ENCODE results near the gene GTF2F2. TPM values are rescaled to one million over a fixed set of nuclear protein-coding genes. Genes with fewer than 3 reads are reported as not detected.

Gene GTF2F2
- polyA plus RNA-seq, 1 experiment, result 44.3 TPM

- CTCF ChIA-PET, result interaction anchor here (0.6 to 1.2 kb wide), 3 partner anchors 77 to 138 kb away, joined by 3 to 4 read pairs (median 3); no protein-coding TSS in a partner anchor
- Histone ChIP-seq H3K27me3 (ENCODE audit: control insufficient read depth, insufficient read depth, low read length) (no peaks in the 10 kb centered on the region), H3K4me3 (ENCODE audit: low read depth, low read length) (no peak overlapping the region), H3K27ac (ENCODE audit: low read depth, low read length) (peak overlapping the region; percentile 54), H3K9me3 (ENCODE audit: control insufficient read depth, insufficient read depth, low read length) (no peaks in the 10 kb centered on the region)
- POLR2A ChIA-PET, result interaction anchor here (0.5 to 1.2 kb wide), 2 partner anchors 57 to 256 kb away, joined by 3 to 5 read pairs; partner anchors contain the start of gene SLC25A30
- TF ChIP-seq, protein P1, sequence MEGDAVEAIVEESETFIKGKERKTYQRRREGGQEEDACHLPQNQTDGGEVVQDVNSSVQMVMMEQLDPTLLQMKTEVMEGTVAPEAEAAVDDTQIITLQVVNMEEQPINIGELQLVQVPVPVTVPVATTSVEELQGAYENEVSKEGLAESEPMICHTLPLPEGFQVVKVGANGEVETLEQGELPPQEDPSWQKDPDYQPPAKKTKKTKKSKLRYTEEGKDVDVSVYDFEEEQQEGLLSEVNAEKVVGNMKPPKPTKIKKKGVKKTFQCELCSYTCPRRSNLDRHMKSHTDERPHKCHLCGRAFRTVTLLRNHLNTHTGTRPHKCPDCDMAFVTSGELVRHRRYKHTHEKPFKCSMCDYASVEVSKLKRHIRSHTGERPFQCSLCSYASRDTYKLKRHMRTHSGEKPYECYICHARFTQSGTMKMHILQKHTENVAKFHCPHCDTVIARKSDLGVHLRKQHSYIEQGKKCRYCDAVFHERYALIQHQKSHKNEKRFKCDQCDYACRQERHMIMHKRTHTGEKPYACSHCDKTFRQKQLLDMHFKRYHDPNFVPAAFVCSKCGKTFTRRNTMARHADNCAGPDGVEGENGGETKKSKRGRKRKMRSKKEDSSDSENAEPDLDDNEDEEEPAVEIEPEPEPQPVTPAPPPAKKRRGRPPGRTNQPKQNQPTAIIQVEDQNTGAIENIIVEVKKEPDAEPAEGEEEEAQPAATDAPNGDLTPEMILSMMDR (IDR thresholded peaks at IDR 0.05; ENCODE audit: low read depth, low read length), result no peak
- DNase-seq (ENCODE audit: low read depth, low spot score), result no peak
These were observed 41.9 kb downstream of the GTF2F2 start for GRCh38 chr13:45162194-45162593.

DNA sequence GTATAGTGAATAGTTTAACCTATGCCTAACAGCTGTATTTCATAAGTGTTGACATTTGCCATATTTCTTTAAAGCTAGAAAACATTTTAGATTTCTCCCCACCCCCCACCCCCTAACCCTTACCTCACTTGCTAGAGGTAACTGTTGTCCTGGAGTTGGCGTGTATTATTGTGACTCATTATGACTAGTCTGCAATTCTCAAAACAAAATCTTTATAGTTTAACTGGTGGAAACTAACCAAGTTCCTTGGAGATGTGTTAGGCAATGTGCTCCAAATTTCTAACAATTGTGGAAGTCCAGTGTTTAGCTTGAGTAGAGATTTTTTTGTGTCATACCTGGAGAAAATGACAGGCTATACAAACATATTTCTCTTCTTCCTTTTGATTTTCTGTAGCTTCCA, 42.5 kb downstream of the GTF2F2 start:
- TF ChIP-seq, protein P1 (IDR thresholded peaks at IDR 0.05; ENCODE audit: low read depth, low read length), result no peak
- POLR2A ChIA-PET, result interaction anchor here (0.8 to 1.2 kb wide), 2 partner anchors 16 to 57 kb away, joined by 3 read pairs; no protein-coding TSS in a partner anchor
- peak; percentile 74 for DNase-seq (ENCODE audit: low read depth, low spot score)
- no peaks in the 10 kb centered on the region for H3K9me3 ChIP-seq (ENCODE audit: control insufficient read depth, insufficient read depth, low read length)
- no peak overlapping the region for H3K4me3 ChIP-seq (ENCODE audit: low read depth, low read length)
- H3K27me3 ChIP-seq (ENCODE audit: control insufficient read depth, insufficient read depth, low read length), result no peaks in the 10 kb centered on the region
- CTCF ChIA-PET, result interaction anchor here (0.6 to 0.9 kb wide), 2 partner anchors 23 to 137 kb away, joined by 3 to 5 read pairs; no protein-coding TSS in a partner anchor
- no peak overlapping the region for H3K27ac ChIP-seq (ENCODE audit: low read depth, low read length)

- H3K27ac ChIP-seq (ENCODE audit: low read depth, low read length), result no peak overlapping the region
- DNase-seq (ENCODE audit: low read depth, low spot score), result no peak
- no peak overlapping the region for H3K4me3 ChIP-seq (ENCODE audit: low read depth, low read length)
- ChIA-PET POLR2A (interaction anchor here (0.6 to 0.7 kb wide), 4 partner anchors 106 to 273 kb away, joined by 3 to 6 read pairs (median 4); no protein-coding TSS in a partner anchor), CTCF (interaction anchor here (0.6 to 0.8 kb wide), 3 partner anchors 11 to 142 kb away, joined by 3 to 4 read pairs (median 4); no protein-coding TSS in a partner anchor)
- TF ChIP-seq, protein P1 (IDR thresholded peaks at IDR 0.05; ENCODE audit: low read depth, low read length), result no peak
- H3K9me3 ChIP-seq (ENCODE audit: control insufficient read depth, insufficient read depth, low read length), result no peaks in the 10 kb centered on the region
- H3K27me3 ChIP-seq (ENCODE audit: control insufficient read depth, insufficient read depth, low read length), result no peaks in the 10 kb centered on the region
These were observed 46.5 kb downstream of the GTF2F2 start for GRCh38 chr13:45166858-45167257.

GRCh38 chr13:45167611-45168554, 47.6 kb downstream of the GTF2F2 start:
- TF ChIP-seq, protein P1 (IDR thresholded peaks at IDR 0.05; ENCODE audit: low read depth, low read length), result no peak
- H3K4me3 ChIP-seq (ENCODE audit: low read depth, low read length), result no peak overlapping the region
- H3K9me3 ChIP-seq (ENCODE audit: control insufficient read depth, insufficient read depth, low read length), result no peaks in the 10 kb centered on the region
- ChIA-PET CTCF (interaction anchor here (0.7 kb wide), 2 partner anchors 10 to 114 kb away, joined by 3 to 4 read pairs; no protein-coding TSS in a partner anchor), POLR2A (interaction anchor here (0.6 to 1.2 kb wide), 5 partner anchors 11 to 151 kb away, joined by 3 to 6 read pairs (median 4); no protein-coding TSS in a partner anchor)
- no peak for DNase-seq (ENCODE audit: low read depth, low spot score)
- H3K27ac ChIP-seq (ENCODE audit: low read depth, low read length), result no peak overlapping the region
- no peaks in the 10 kb centered on the region for H3K27me3 ChIP-seq (ENCODE audit: control insufficient read depth, insufficient read depth, low read length)
